Body of pancreas (tissue), 4 donors: ENCODE data around the gene COL12A1. TPM values are rescaled to one million over a fixed set of nuclear protein-coding genes. Genes with fewer than 3 reads are reported as not detected.

ENCODE experiments used
- ATAC-seq: fragments of 150-250 bp; one replicate; pipeline ENCODE4 v1.9.1; 2016
- DNase-seq, 4 donors: peaks; one replicate each; pipeline ENCODE4 v3.0.0-alpha.2; 2019
- H3K27ac ChIP-seq, 4 donors: fragments of 200-600 bp; sonication (generic); 1 replicate in 3 of 4; 2 replicates in 1 of 4; pipeline versions ENCODE4 v1.5.1 to v1.6.1; 2016 to 2019; ENCODE audit warnings: mild to moderate bottlenecking in 1 of 4, mixed read lengths in 1 of 4, moderate library complexity in 1 of 4
- H3K27me3 ChIP-seq, 2 donors: fragments of 200-600 bp; sonication (generic); one replicate each; pipeline ENCODE4 v1.6.0; 2016; ENCODE audit warnings: mild to moderate bottlenecking in 1 of 2
- H3K36me3 ChIP-seq, 2 donors: fragments of 200-600 bp; sonication (generic); replicated peaks in 1 of 2; 2 replicates each; pipeline ENCODE4 v1.5.1; 2016; ENCODE audit warnings: low read depth in 2 of 2; ENCODE audit not compliant: insufficient read depth in 1 of 2
- H3K4me1 ChIP-seq: fragments of 200-600 bp; sonication (generic); one replicate; pipeline ENCODE4 v1.6.0; 2016
- H3K4me3 ChIP-seq, 2 donors: fragments of 200-600 bp; sonication (generic); 1 replicate in 1 of 2; 2 replicates in 1 of 2; pipeline ENCODE4 v1.5.1; 2016 to 2019
- H3K9me3 ChIP-seq, 3 donors: fragments of 200-600 bp; sonication (generic); 1 replicate in 2 of 3; 2 replicates in 1 of 3; pipeline ENCODE4 v1.5.1; 2016
- POLR2A ChIP-seq, 3 donors: fragments of 450-650 bp; IDR thresholded peaks; one replicate each; pipeline ENCODE4 v1.6.1; 2016; ENCODE audit warnings: antibody characterized with exemption in 3 of 3, mild to moderate bottlenecking in 2 of 3
- WGBS, 2 donors: methylation state at CpG; one replicate each; pipeline ENCODE4 v1.1.5; 2017; 5-methylcytosine and 5-hydroxymethylcytosine counted together
- intact Hi-C: fragments of 100-400 bp; cut with DNase I; formaldehyde crosslinking; loops from one replicate; pipeline ENCODE4 v1.15.1; 2023
- total RNA-seq, 2 donors: library from RNA; depleted of rRNA; stranded (reverse); fragments of >200 nt; gene quantifications; one replicate each; pipeline ENCODE4 v1.1.0, GENCODE V29; 2016
- TF ChIP-seq, protein P1 (sequence below), 7 experiments: fragments of 450-650 bp in 4 of 7; fragments of 200-600 bp in 3 of 7; sonication (generic) in 3 of 7; IDR thresholded peaks; one replicate each; pipeline ENCODE4 v1.5.1; 2016 to 2019; ENCODE audit warnings: antibody characterized with exemption in 7 of 7

The COL12A1 gene
- total RNA-seq, 2 donors from 2014 or later = 34.0 to 35.3 TPM

DNA sequence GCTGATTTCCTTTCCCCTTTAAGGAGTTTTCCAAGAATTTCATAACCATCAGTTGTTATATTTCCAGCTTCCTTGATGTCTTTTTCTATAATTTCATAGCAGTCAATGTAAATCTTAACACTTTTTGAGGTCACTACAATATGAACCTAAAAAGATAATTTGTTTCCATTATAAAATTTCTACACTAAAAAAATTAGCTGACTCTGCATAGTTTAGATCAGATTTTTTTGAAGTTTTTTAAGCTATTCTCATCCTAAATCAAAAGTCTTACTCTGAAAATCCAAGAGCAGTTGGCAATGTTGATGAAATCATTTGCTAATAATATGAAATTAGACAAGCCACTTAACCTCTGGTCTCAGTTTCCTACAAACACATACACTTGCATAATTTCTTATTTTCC lies 96.8 kb downstream of the COL12A1 start:
- DNase-seq (no peak), ATAC-seq (no peak)
- no peak overlapping the region for H3K4me3 ChIP-seq
- no peaks in the 10 kb centered on the region for H3K36me3 ChIP-seq
- no peaks in the 10 kb centered on the region for H3K27me3 ChIP-seq
- no peaks in the 10 kb centered on the region for H3K4me1 ChIP-seq
- intact Hi-C loops = no loop called here
- no peak for TF ChIP-seq POLR2A (IDR thresholded peaks at IDR 0.05)
- TF ChIP-seq, protein P1, sequence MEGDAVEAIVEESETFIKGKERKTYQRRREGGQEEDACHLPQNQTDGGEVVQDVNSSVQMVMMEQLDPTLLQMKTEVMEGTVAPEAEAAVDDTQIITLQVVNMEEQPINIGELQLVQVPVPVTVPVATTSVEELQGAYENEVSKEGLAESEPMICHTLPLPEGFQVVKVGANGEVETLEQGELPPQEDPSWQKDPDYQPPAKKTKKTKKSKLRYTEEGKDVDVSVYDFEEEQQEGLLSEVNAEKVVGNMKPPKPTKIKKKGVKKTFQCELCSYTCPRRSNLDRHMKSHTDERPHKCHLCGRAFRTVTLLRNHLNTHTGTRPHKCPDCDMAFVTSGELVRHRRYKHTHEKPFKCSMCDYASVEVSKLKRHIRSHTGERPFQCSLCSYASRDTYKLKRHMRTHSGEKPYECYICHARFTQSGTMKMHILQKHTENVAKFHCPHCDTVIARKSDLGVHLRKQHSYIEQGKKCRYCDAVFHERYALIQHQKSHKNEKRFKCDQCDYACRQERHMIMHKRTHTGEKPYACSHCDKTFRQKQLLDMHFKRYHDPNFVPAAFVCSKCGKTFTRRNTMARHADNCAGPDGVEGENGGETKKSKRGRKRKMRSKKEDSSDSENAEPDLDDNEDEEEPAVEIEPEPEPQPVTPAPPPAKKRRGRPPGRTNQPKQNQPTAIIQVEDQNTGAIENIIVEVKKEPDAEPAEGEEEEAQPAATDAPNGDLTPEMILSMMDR (IDR thresholded peaks at IDR 0.05) = no peak
- H3K9me3 ChIP-seq = no peaks in the 10 kb centered on the region
- H3K27ac ChIP-seq = no peak overlapping the region

DNA sequence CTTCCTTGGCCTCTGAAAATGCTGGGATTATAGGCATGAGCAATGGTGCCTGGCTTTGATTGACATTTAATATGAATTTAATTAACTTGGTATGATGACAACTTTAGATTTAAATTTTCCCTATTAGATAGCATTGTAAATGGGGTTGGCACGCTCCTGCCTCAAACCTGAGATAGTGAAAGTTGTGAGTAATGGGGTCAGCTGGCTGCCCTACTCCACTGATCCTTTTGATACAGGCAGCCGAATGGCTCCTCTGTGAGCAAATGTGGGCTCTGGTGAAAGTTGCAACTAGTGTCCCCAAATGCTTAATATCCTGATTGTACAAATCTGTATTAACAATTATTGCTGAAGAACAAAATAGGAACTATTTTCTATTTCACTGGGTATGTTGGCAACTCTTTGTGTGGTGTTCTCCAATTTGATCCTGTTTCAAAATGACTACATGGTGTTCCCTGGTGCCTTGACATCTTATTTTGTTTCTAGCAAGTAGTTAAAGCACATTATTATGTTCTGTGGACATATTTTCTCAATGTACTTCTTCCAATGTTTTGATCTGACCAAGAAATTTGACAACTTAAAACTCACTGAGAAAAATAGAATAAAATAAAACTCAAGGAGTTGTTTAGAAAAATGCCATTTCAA lies 97.4 kb downstream of the COL12A1 start:
- intact Hi-C loops = no loop called here
- no peak overlapping the region for H3K27ac ChIP-seq
- H3K4me1 ChIP-seq = no peaks in the 10 kb centered on the region
- H3K27me3 ChIP-seq = no peaks in the 10 kb centered on the region
- 74 to 76% methylated on average over 2 of the region's 2 CpGs for WGBS, 2 donors
- ATAC-seq (no peak), DNase-seq (no peak)
- no peak overlapping the region for H3K4me3 ChIP-seq
- H3K9me3 ChIP-seq = no peaks in the 10 kb centered on the region
- no peak for TF ChIP-seq POLR2A (IDR thresholded peaks at IDR 0.05)
- TF ChIP-seq, protein P1 (IDR thresholded peaks at IDR 0.05) = no peak
- H3K36me3 ChIP-seq = no peaks in the 10 kb centered on the region

- Histone ChIP-seq H3K36me3 (no peaks in the 10 kb centered on the region), H3K9me3 (no peaks in the 10 kb centered on the region), H3K27me3 (no peaks in the 10 kb centered on the region), H3K27ac (no peak overlapping the region), H3K4me1 (no peaks in the 10 kb centered on the region), H3K4me3 (no peak overlapping the region)
- TF ChIP-seq, protein P1 (IDR thresholded peaks at IDR 0.05) = no peak
- TF ChIP-seq POLR2A (IDR thresholded peaks at IDR 0.05) = no peak
- ATAC-seq (no peak), DNase-seq (no peak)
- intact Hi-C loops = no loop called here
Measured at GRCh38 chr6:75107913-75108312, 97.9 kb downstream of the COL12A1 start.

DNA sequence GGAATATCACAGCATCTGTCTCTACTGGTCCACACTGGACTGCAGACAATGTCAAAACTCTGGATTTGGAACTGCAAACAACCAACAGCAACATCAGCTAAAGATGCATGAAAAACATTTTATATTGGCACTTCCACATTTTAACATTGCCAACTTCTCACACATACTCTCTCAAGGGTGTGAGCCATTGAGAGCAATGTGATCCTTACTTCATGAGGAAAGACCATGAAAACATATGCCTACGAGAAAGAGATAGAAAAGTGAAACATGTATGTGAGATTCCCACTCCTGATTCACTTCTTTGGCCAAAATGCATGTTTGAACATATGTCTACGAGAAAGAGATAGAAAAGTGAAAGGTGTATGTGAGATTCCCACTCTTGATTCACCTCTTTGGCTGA lies 99.4 kb downstream of the COL12A1 start:
- intact Hi-C loops = no loop called here
- no peak for DNase-seq
- H3K36me3 ChIP-seq = no peaks in the 10 kb centered on the region
- no peak overlapping the region for H3K27ac ChIP-seq
- TF ChIP-seq POLR2A (IDR thresholded peaks at IDR 0.05) = no peak
- TF ChIP-seq, protein P1 (IDR thresholded peaks at IDR 0.05) = no peak
- ATAC-seq = no peak
- no peak overlapping the region for H3K4me3 ChIP-seq
- no peaks in the 10 kb centered on the region for H3K9me3 ChIP-seq
- no peaks in the 10 kb centered on the region for H3K4me1 ChIP-seq
- 75 to 87% methylated on average over 2 of the region's 2 CpGs for WGBS, 2 donors
- H3K27me3 ChIP-seq = no peaks in the 10 kb centered on the region

- no peak for ATAC-seq
- TF ChIP-seq POLR2A (IDR thresholded peaks at IDR 0.05) = no peak
- TF ChIP-seq, protein P1 (IDR thresholded peaks at IDR 0.05) = no peak
- Histone ChIP-seq H3K36me3 (no peaks in the 10 kb centered on the region), H3K4me3 (no peak overlapping the region), H3K27ac (no peak overlapping the region), H3K4me1 (no peaks in the 10 kb centered on the region), H3K9me3 (no peaks in the 10 kb centered on the region), H3K27me3 (no peaks in the 10 kb centered on the region)
- WGBS, 2 donors = 79% methylated on average over 1 of the region's 1 CpG
- no peak for DNase-seq
- intact Hi-C loops = no loop called here
Measured at GRCh38 chr6:75103431-75103830, 102.4 kb downstream of the COL12A1 start.
